ENCODE data around the gene HSPG2.

Gene HSPG2

DNA sequence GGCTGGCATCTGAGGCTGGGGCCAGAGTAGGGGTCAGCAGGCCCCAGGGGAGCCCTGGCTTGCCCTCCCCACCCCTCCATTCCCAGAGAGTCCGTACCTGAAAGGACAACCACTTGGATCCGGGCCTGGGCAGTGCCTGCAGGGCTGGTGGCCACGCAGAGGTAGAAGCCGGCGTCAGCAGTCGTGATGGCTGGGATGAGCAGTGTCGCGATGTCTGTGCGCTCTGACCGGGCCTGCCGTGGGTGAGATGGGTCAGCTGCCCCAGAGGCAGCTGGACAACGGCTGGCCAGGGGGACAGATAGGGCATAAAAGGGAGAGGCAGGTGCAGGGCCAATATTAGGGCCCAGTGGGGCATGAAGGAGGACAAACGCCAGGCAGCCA lies 82.4 kb downstream of the HSPG2 start:
- Histone ChIP-seq H3K27me3 (ENCODE audit: control insufficient read depth in 2 of 2, insufficient read depth in 2 of 2, low read length in 2 of 2) (no peaks in the 10 kb centered on the region), H3K36me3 (ENCODE audit: control insufficient read depth in 2 of 2, insufficient read depth in 2 of 2, low read length in 2 of 2) (peaks cover 66% of the 10 kb centered on the region in 2 donors), H3K4me1 (ENCODE audit: control insufficient read depth in 2 of 2, insufficient read depth in 2 of 2, low read length in 2 of 2) (no peaks in the 10 kb centered on the region), H3K9ac (ENCODE audit: low read depth in 1 of 2, low read length in 2 of 2) (no peak overlapping the region), H3K9me3 (ENCODE audit: control insufficient read depth in 2 of 2, low read length in 2 of 2) (no peaks in the 10 kb centered on the region), H3K4me3 (ENCODE audit: low read length in 2 of 2) (no peak overlapping the region), H3K27ac (ENCODE audit: low read depth in 2 of 2, low read length in 2 of 2) (no peak overlapping the region)

DNA sequence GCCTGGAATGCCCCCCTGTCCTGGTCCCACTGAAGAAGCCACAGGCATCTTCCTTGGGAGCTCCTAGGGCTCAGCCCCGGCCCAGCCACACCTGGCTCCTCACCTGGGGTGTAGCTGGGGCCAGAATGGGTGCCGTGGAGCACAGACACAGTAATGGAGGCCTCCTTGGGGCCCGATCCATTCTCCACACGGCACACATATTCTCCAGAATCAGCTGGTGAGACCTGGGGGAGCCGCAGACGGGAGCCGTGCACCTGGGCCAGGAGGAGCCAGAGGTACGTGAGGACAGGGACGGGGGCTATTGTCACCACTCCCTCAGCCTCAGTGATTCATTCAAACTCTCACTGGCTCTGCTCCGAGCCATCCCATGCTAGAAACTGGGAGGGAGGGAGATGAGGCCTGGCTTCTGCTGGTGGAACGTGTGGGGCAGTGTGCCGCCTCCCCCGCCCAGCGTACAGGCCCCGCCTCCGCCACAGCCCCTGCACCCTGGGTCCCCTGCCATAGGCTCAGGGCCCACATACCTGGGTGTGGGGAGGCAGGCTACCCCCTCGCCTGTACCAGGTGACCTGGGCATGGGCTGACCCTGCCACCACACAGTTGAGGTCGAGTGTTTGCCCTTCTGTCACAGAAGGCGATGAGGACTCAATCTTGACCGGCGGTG lies 82.9 kb downstream of the HSPG2 start:
- peaks cover 64% of the 10 kb centered on the region in 2 donors for H3K36me3 ChIP-seq (ENCODE audit: control insufficient read depth in 2 of 2, insufficient read depth in 2 of 2, low read length in 2 of 2)
- no peak overlapping the region for H3K9ac ChIP-seq (ENCODE audit: low read depth in 1 of 2, low read length in 2 of 2)
- H3K4me1 ChIP-seq (ENCODE audit: control insufficient read depth in 2 of 2, insufficient read depth in 2 of 2, low read length in 2 of 2) = no peaks in the 10 kb centered on the region
- H3K4me3 ChIP-seq (ENCODE audit: low read length in 2 of 2) = no peak overlapping the region
- H3K27ac ChIP-seq (ENCODE audit: low read depth in 2 of 2, low read length in 2 of 2) = no peak overlapping the region
- H3K9me3 ChIP-seq (ENCODE audit: control insufficient read depth in 2 of 2, low read length in 2 of 2) = no peaks in the 10 kb centered on the region
- no peaks in the 10 kb centered on the region for H3K27me3 ChIP-seq (ENCODE audit: control insufficient read depth in 2 of 2, insufficient read depth in 2 of 2, low read length in 2 of 2)

DNA sequence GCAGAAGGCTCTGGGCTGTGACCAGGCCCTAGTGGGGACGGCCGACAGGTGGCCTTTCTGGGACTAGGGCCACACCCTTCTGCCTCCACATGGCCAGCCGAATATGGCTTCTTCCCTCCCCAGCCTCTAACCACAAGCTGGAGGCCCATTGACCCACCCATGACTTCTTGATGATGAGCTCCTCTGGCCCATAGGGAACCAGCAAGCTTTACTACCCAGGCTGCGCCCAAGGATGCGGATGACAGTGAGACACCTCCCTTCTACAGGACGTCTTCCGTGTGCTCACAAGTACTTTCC lies 84.0 kb downstream of the HSPG2 start:
- peaks cover 70 to 71% of the 10 kb centered on the region in 2 donors for H3K36me3 ChIP-seq (ENCODE audit: control insufficient read depth in 2 of 2, insufficient read depth in 2 of 2, low read length in 2 of 2)

DNA sequence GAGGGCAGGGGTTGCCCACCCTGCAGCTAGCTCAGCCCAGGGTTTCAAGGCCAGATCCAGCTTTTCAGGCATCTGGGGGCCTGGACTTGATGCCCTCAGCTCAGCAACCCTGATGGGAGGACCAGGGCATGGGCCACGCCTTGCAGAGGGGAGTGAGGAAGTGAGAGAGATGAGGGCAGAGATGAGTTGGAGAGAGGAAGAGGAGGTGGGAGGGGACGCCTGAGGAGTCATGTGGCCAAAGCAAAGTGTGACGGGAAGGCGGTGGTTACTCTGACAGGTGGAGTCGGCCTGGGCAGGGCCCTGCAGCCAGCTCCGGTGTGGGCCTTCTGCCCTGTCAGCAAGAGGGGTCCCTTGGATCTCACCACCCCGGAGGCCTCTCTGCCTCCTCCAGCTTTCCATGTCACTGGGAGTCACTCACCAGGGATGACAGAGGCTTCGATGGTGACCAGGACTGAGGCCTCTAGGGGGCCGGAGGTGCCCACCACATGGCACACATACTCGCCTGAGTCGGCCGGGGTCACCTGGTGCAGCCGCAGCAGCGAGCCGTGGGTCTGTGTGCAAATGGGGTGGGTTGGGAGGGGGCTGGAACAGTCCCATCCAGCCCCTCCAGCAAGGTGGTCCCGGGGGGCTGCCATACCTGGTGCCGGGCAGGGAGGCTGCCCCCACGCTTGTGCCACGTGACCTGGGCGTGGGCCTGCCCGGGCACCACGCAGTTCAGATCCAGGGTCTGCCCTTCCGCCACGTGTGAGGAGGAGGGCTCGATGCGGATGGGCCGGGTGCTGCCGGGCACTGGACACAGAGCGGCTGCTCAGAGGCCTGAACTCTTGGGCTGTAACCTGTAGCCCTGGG lies 84.6 kb downstream of the HSPG2 start:
- Histone ChIP-seq H3K36me3 (ENCODE audit: control insufficient read depth in 2 of 2, insufficient read depth in 2 of 2, low read length in 2 of 2) (peaks cover 72 to 77% of the 10 kb centered on the region in 2 donors), H3K4me1 (ENCODE audit: control insufficient read depth in 2 of 2, insufficient read depth in 2 of 2, low read length in 2 of 2) (no peaks in the 10 kb centered on the region), H3K27ac (ENCODE audit: low read depth in 2 of 2, low read length in 2 of 2) (no peak overlapping the region), H3K9ac (ENCODE audit: low read depth in 1 of 2, low read length in 2 of 2) (no peak overlapping the region), H3K9me3 (ENCODE audit: control insufficient read depth in 2 of 2, low read length in 2 of 2) (no peaks in the 10 kb centered on the region), H3K4me3 (ENCODE audit: low read length in 2 of 2) (no peak overlapping the region), H3K27me3 (ENCODE audit: control insufficient read depth in 2 of 2, insufficient read depth in 2 of 2, low read length in 2 of 2) (no peaks in the 10 kb centered on the region)

More for the DNA sequence above, 84.0 kb downstream of the HSPG2 start:
- no peaks in the 10 kb centered on the region for H3K27me3 ChIP-seq (ENCODE audit: control insufficient read depth in 2 of 2, insufficient read depth in 2 of 2, low read length in 2 of 2)
- no peak overlapping the region for H3K27ac ChIP-seq (ENCODE audit: low read depth in 2 of 2, low read length in 2 of 2)
- no peaks in the 10 kb centered on the region for H3K4me1 ChIP-seq (ENCODE audit: control insufficient read depth in 2 of 2, insufficient read depth in 2 of 2, low read length in 2 of 2)
- H3K9me3 ChIP-seq (ENCODE audit: control insufficient read depth in 2 of 2, low read length in 2 of 2) = no peaks in the 10 kb centered on the region
- no peak overlapping the region for H3K9ac ChIP-seq (ENCODE audit: low read depth in 1 of 2, low read length in 2 of 2)
- no peak overlapping the region for H3K4me3 ChIP-seq (ENCODE audit: low read length in 2 of 2)

DNA sequence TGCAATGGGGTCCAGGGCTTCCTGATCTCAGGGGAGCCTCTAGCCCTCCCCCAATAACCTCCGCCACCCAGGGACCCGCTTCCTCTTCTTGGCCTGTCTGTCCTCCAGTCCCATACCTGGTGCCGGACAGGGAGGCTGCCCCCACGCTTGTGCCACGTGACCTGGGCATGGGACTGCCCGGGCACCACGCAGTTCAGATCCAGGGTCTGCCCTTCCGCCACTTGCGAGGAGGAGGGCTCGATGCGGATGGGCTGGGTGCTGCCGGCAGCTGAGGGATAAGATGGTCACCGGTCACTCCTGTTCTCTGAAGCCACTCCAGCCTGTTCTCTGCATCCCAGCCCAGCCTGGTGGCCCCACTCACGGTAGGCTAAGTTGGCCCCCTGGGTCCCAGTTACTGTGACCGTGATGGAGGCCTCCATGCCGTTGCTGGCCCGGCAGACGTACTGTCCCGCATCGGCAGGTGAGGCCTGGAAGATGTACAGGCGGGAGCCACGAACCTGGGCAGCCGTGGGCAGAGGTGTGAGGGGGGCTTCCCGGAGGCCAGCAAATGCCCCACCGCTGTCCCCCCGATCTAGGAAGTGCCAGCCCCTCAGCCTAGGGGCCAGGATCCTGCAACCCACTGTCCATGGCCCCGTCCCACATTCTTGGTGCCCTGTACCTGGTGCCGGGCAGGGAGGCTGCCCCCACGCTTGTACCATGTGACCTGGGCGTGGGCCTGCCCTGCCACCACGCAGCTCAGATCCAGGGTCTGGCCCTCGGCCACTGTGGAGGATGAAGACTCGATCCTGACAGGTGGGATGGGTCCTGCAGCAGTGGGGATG lies 85.5 kb downstream of the HSPG2 start:
- no peak overlapping the region for H3K27ac ChIP-seq (ENCODE audit: low read depth in 2 of 2, low read length in 2 of 2)
- H3K36me3 ChIP-seq (ENCODE audit: control insufficient read depth in 2 of 2, insufficient read depth in 2 of 2, low read length in 2 of 2) = peaks cover 70 to 74% of the 10 kb centered on the region in 2 donors
- H3K9me3 ChIP-seq (ENCODE audit: control insufficient read depth in 2 of 2, low read length in 2 of 2) = no peaks in the 10 kb centered on the region
- H3K27me3 ChIP-seq (ENCODE audit: control insufficient read depth in 2 of 2, insufficient read depth in 2 of 2, low read length in 2 of 2) = no peaks in the 10 kb centered on the region
- no peak overlapping the region for H3K4me3 ChIP-seq (ENCODE audit: low read length in 2 of 2)
- no peak overlapping the region for H3K9ac ChIP-seq (ENCODE audit: low read depth in 1 of 2, low read length in 2 of 2)
- no peaks in the 10 kb centered on the region for H3K4me1 ChIP-seq (ENCODE audit: control insufficient read depth in 2 of 2, insufficient read depth in 2 of 2, low read length in 2 of 2)

DNA sequence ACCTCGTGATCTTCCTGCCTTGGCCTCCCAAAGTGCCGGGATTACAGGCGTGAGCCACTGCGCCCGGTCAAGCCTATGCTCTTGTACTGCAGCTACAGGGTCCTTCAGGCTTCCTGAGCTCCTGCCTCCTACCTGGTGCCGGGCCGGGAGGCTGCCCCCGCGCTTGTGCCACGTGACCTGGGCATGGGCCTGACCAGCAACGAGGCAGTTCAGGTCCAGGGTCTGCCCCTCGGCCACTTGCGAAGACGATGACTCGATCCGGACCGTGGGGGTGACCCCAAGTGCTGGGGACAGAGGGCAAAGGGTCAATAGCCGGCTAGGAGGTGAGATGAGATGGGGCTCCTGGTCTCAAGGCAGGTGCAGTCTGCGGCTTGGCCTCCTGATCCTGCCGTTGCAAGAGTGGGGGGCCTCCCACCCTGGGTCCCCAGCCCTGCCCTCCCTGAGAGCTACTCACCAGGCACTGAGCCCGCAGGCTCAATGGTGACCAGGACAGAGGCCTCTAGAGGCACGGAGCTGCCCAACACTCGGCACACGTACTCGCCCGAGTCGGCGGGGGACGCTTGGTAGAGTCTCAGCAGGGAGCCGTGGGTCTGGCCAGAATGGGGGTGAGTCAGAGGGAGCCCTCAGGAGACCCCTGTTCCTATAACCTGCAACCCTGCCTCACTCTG lies 87.1 kb downstream of the HSPG2 start:
- peaks cover 60 to 70% of the 10 kb centered on the region in 2 donors for H3K36me3 ChIP-seq (ENCODE audit: control insufficient read depth in 2 of 2, insufficient read depth in 2 of 2, low read length in 2 of 2)
- no peaks in the 10 kb centered on the region for H3K27me3 ChIP-seq (ENCODE audit: control insufficient read depth in 2 of 2, insufficient read depth in 2 of 2, low read length in 2 of 2)
- H3K9ac ChIP-seq (ENCODE audit: low read depth in 1 of 2, low read length in 2 of 2) = no peak overlapping the region
- H3K4me3 ChIP-seq (ENCODE audit: low read length in 2 of 2) = no peak overlapping the region
- no peaks in the 10 kb centered on the region for H3K4me1 ChIP-seq (ENCODE audit: control insufficient read depth in 2 of 2, insufficient read depth in 2 of 2, low read length in 2 of 2)
- no peaks in the 10 kb centered on the region for H3K9me3 ChIP-seq (ENCODE audit: control insufficient read depth in 2 of 2, low read length in 2 of 2)
- H3K27ac ChIP-seq (ENCODE audit: low read depth in 2 of 2, low read length in 2 of 2) = no peak overlapping the region

DNA sequence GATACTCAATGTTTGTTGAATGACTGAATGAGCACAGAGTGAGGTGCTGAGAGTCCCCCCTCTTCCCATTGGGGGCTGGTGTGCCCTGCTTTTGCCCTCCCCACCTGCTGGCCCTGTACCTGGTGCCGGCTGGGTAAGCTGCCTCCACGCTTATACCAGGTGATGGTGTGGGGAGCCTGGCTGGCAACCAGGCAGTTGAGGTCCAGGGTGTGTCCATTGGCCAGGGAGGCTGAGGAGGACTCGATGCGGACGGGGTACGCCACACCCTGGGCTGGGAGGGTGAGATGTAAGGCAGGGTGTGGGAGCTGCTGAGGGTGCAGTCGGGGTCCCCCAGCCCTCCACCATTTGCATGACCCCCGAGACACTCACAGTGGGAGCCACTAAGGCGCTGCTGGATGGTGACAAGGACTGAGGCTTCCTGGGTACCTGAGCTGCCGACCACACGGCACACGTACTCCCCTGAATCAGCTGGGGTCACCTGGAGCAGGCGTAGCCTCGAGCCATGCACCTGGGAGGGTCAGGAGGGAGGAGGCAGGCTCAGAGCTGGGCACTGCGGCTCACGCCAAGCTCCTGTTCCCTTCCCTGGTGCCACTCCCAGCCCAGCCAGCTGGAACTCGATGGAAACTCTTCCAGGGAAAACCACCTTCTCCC lies 88.5 kb downstream of the HSPG2 start:
- Histone ChIP-seq H3K9ac (ENCODE audit: low read depth in 1 of 2, low read length in 2 of 2) (no peak overlapping the region), H3K9me3 (ENCODE audit: control insufficient read depth in 2 of 2, low read length in 2 of 2) (no peaks in the 10 kb centered on the region), H3K4me3 (ENCODE audit: low read length in 2 of 2) (no peak overlapping the region), H3K27ac (ENCODE audit: low read depth in 2 of 2, low read length in 2 of 2) (no peak overlapping the region), H3K4me1 (ENCODE audit: control insufficient read depth in 2 of 2, insufficient read depth in 2 of 2, low read length in 2 of 2) (no peaks in the 10 kb centered on the region), H3K36me3 (ENCODE audit: control insufficient read depth in 2 of 2, insufficient read depth in 2 of 2, low read length in 2 of 2) (peaks cover 64% of the 10 kb centered on the region in 2 donors), H3K27me3 (ENCODE audit: control insufficient read depth in 2 of 2, insufficient read depth in 2 of 2, low read length in 2 of 2) (no peaks in the 10 kb centered on the region)

DNA sequence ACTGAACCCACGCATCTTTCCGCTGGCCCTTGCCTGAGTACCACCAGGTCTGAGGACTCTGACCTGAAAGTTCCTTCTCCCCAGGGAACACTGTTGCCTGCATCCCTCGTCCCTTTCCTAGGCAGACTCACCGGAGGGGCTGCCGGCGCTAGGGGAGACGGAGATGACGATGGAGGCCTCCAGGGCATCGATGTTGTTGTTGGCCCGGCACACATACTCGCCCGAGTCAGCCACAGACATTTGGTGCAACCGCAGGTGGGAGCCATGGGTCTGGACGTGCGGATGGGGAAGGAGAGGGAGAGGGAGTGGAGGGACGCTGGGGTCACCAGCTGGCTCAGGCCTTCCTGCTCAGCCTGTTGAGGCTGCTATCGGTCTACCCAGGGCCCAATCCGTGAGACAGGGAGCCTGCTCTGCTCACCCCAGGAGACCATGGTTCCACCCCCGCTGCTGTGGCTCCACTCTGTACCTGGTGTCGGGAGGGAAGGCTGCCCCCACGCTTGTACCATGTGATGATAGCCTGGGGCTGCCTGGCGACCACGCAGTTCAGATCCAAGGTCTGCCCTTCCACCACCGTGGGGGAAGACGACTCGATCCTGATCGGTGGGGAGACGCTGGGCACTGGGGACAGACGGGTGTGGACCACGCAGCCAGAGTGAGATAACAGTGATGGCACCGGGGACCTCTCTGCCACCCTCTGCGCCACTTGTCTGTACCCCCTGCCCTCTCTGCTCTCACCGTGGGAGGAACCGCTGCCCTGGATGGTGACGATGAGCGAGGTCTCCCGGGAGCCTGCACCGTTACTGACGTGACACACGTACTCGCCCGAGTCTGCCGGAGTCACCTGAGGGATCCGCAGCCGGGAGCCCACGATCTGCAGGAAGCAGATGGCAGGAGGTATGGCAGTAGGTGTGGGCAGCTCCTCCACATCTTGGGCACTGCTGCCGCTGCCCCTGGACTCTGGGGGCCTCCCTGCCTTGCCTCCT lies 89.6 kb downstream of the HSPG2 start:
- H3K4me3 ChIP-seq (ENCODE audit: low read length in 2 of 2) = no peak overlapping the region
- no peak overlapping the region for H3K27ac ChIP-seq (ENCODE audit: low read depth in 2 of 2, low read length in 2 of 2)

More for the DNA sequence above, 89.6 kb downstream of the HSPG2 start:
- Histone ChIP-seq H3K27me3 (ENCODE audit: control insufficient read depth in 2 of 2, insufficient read depth in 2 of 2, low read length in 2 of 2) (no peaks in the 10 kb centered on the region), H3K9ac (ENCODE audit: low read depth in 1 of 2, low read length in 2 of 2) (no peak overlapping the region), H3K9me3 (ENCODE audit: control insufficient read depth in 2 of 2, low read length in 2 of 2) (no peaks in the 10 kb centered on the region), H3K36me3 (ENCODE audit: control insufficient read depth in 2 of 2, insufficient read depth in 2 of 2, low read length in 2 of 2) (peaks cover 66 to 67% of the 10 kb centered on the region in 2 donors), H3K4me1 (ENCODE audit: control insufficient read depth in 2 of 2, insufficient read depth in 2 of 2, low read length in 2 of 2) (no peaks in the 10 kb centered on the region)

Data from mucosa of rectum (tissue), 2 donors.